GM13976 (cell line): ENCODE data around the gene H2BK1.

Source experiments
- DNase-seq: peaks from one replicate; pipeline ENCODE4 v3.0.0; 2012; ENCODE audit warnings: low spot score
- CTCF ChIP-seq: IDR thresholded peaks from 2 replicates; pipeline ENCODE4 v1.5.1; 2012; ENCODE audit warnings: borderline replicate concordance, mild to moderate bottlenecking; ENCODE audit not compliant: insufficient read depth; ENCODE audit errors: extremely low read depth, missing control alignments, control extremely low read depth
- in situ Hi-C: fragments of 300-500 bp; cut with MboI; formaldehyde crosslinking; loops from one replicate; pipeline ENCODE4 v1.12.0; 2022; ENCODE audit warnings: low sequenced_read_pairs, mixed read lengths, inconsistent platforms; ENCODE audit not compliant: unreplicated experiment

Gene H2BK1

GRCh38 chr7:151213826-151214225 lies 3.5 kb upstream of the H2BK1 start:
- no peak for DNase-seq
- no peak for TF ChIP-seq CTCF
- in situ Hi-C loops: no loop called here

- DNase-seq: no peak
- TF ChIP-seq CTCF: no peak
- in situ Hi-C loops: no loop called here
These were observed 2.3 kb upstream of the H2BK1 start for GRCh38 chr7:151212626-151213025.

GRCh38 chr7:151211155-151211772 lies 976 bp upstream of the H2BK1 start:
- TF ChIP-seq CTCF: no peak
- DNase-seq: no peak
- in situ Hi-C loops: no loop called here

GRCh38 chr7:151209588-151209987 lies 700 bp downstream of the H2BK1 start:
- in situ Hi-C loops: no loop called here
- DNase-seq: no peak
- no peak for TF ChIP-seq CTCF

- TF ChIP-seq CTCF: no peak
- DNase-seq: no peak
- in situ Hi-C loops: no loop called here
These were observed 1.9 kb downstream of the H2BK1 start for GRCh38 chr7:151208253-151208862.

GRCh38 chr7:151207804-151208203 lies 2.5 kb downstream of the H2BK1 start:
- in situ Hi-C loops: no loop called here
- DNase-seq: no peak
- TF ChIP-seq CTCF: no peak
